SKM-1 treated with dmso at 0.1 percent for 144 hours (cell line): ENCODE data around the gene MAJIN.
A peak's percentile ranks its signal among the peaks of the same experiment; 100 is the strongest.

Source experiments
- DNase-seq: peaks from one replicate; lab custom pipeline; 2025; ENCODE audit not compliant: unreplicated experiment; lab: John Stamatoyannopoulos, UW

Gene MAJIN

GRCh38 chr11:64933213-64933934, 38.5 kb downstream of the MAJIN start:
- no peak for DNase-seq

- DNase-seq, result no peak
Observed at GRCh38 chr11:64932324-64932723, 39.6 kb downstream of the MAJIN start.

- no peak for DNase-seq
Observed at GRCh38 chr11:64931290-64931689, 40.6 kb downstream of the MAJIN start.

DNA sequence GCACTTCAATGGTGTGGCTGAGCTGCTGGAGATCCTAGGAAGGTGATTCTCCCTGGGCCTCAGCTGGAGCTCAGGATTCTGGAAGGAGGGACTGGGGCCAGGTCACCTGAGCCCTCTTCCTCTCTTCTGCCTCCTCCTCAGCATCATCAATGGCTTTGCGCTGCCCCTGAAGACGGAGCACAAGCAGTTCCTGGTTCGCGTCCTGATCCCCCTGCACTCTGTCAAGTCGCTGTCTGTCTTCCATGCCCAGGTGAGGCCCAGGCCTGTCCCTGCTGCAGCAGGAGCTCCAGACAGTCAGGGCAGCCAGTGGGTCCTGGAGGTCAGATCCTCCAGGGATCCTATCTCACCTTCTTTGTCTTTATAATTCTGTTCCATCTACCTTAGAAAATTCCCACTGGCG, 41.6 kb downstream of the MAJIN start:
- DNase-seq, result no peak

- DNase-seq, result no peak
Observed at GRCh38 chr11:64929625-64930024, 42.3 kb downstream of the MAJIN start.

DNA sequence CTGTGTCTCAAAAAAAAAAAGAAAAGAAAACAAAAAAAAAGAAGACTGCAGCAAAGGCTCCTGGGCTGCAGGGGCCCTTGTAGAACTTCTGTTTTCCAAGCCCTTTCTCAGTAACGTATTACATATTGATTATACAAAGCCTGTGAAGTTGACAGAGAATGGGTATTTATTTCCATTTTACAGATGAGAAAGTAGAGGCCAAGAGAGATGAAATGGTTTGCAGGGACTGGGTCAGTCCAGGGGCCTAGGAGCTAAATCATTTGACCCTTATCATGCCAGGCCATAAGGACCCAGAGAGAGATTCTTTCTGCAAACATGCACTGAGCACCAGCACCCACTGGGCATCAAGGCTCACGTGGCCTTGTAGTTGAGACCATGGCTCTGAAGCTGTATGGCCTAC, 43.0 kb downstream of the MAJIN start:
- DNase-seq, result no peak

DNA sequence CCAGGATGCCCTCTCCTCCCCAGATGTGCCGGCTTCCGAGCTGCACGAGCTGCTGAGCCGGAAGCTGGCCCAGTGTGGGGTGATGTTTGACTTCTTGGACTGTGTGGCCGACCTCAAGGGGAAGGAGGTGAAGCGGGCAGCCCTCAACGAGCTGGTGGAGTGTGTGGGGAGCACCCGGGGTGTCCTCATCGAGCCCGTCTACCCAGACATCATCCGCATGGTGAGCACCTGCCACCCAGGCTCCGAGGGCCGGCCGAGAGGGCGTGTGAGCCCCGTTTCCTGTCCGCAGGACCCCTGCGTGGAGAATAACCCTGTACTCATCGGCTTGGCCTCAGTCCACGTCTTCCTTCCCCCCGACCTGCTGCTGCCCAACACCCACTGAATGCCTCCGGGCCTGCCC, 45.2 kb downstream of the MAJIN start:
- no peak for DNase-seq

DNA sequence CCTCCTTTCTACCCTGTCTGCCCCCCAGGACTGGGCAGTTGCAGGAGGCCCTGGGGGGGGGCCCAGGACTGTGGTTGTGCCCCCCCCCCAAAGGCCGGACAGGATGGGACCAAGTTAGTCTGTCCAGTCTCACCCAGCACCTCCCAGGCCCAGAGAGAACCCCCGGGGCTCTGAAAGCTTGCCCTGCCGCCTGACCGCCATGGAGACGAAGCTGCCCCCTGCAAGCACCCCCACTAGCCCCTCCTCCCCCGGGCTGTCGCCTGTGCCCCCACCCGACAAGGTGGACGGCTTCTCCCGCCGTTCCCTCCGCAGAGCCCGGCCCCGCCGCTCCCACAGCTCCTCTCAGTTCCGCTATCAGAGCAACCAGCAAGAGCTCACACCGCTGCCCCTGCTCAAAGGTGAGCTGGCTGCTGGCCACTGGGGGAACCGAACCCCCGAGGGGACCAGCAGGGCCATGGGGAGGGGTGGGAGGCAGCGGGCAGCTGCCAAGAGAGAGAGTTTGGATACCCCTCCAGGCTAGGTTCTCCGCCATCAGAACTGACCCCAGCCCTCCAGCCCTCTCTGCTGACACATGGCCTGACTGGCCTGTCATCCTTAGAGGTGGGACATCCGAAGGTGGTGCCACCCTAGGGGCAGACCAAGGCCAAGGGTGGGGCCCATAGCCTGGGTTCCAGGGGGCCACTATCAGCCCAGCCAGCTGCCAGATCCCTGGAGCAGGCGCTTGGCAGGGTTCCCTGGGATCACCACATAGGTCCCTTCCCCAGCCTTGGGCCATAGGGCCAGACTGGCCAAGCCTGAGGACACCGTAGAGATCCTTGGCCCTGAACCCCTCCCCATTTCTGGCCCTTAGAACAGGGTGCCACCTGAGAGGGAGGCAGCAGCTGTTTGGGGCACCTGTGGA, 46.1 kb downstream of the MAJIN start:
- DNase-seq, result no peak

DNA sequence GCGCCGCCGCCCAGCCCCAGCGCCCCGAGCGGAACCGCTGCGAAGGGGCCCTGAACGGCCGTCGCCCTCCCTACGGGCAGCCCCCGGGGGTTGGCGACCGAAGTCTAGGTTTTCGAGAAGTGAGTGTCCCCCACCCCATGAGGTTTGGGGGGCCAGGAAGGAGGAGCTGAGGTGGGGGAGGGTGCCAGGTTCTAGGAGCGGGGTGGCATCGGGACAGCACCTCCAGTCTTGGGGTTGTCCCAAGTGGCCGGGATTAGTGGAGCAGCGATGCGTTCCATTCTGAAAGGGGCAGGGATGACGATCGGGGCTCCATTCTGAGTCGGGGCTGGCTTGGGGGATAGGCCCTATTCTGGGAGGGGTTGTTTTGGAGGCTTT, 47.0 kb downstream of the MAJIN start:
- no peak for DNase-seq

DNA sequence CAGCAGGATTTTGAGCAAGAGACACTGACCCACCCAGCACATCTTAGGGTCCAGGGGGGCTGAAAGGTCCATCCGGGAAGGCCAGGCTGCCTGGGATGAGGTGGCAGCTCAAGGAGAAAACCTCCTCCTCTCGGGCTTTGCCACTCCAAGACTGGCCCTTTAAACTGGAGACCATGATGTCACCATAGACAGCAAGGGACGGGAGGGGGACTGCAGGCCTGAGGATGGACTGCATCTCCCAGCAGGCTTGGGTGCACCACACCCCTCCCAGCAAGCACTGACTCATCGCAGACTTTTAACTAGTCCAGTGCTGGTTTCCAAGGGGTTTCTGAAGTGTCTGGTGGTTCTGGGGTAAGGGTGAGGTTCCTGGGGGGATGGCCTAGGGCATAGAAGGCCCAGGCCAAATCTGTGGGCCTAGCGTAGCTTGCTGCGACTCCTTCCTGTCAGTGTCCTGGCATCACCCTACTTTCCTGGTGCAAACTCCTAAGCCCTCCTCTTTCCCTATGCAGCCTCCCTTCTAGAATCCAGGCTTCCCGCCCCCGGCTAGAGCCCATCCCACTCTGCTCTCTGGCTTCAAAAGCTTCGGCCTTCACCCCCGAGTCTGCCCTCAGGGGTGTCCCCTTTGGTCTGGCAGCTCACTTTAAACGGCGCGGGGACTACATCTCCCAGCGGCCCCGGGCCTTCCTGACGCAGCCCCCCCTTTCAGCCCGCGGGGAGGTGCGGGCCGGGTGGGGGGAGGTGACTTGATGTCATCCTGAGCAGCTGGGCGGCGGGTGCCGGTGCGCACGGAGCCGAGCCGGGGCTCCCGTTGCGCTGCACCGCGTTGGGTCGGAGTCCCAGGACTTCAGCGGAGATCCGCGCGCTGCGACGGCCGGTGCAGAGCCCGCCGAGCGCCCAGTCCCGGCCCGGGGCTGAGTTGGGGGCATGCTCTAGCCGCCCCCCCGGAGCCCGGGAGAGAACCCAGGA, 47.7 kb downstream of the MAJIN start, which contains the start of gene PPP2R5B:
Gene PPP2R5B, plus strand, starts transcription at position 746 of the 966 bp plus-strand sequence. CDS start 1,046 bp downstream, outside the sequence.
- peak; percentile 91 for DNase-seq

GRCh38 chr11:64923151-64923661, 48.7 kb downstream of the MAJIN start:
- no peak for DNase-seq

GRCh38 chr11:64921384-64921783, 50.5 kb downstream of the MAJIN start:
- no peak for DNase-seq

DNA sequence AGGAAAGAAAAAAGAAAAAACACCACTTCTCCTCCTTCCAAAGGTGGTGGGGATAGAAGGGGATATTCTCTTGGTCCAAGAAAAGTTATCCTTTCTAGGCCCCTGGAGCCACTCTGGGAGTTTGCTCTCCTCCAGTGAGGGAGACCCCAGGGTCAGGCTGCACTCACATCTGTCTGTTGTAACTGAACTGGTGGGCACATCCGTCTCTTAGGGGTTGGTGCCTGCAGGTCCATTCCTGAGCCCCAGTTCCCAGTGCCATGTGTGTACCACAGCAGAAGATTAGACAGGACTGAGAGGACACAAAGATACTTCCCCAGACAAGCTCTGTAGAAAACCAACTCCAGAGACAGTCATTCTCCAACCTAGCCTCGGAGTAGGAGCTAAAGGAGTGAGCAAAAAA, 51.8 kb downstream of the MAJIN start:
- no peak for DNase-seq

DNA sequence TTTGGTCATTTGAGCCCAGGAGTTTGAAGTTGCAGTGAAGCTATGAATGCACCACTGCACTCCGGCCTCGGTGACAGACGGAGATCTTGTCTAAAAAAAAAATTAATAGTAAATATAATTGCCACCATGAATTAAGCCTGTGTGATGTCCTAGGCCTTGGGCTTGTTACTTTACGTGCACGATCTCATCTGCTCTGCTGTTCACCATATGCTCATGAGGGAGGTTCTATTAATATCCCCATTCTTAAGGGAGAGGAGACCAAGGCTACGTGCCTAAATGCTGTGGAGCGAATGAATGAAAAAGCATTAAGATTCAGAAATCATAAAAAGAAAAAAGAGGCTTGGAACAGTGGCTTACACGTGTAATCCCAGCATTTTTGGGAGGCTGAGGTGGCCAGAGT, 52.3 kb downstream of the MAJIN start:
- no peak for DNase-seq

DNA sequence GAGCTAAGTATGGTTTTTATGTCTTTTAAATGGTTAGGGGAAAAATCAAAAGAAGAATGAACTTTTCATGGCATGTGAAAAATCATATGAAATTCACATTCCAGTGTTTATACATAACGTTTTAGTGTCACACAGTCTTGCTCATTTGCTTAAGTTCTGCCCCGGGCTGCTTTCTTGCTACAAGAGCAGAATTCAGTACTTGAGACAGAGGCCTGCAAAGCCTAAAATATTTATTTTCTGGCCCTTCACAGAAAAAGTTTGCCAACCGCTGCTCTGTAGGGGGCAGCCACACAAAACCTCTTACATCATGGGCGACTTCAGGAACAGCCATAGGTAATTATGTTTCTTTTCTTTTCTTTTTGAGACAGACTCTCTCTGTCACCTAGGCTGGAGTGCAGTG, 53.9 kb downstream of the MAJIN start:
- DNase-seq, result peak; percentile 3

DNA sequence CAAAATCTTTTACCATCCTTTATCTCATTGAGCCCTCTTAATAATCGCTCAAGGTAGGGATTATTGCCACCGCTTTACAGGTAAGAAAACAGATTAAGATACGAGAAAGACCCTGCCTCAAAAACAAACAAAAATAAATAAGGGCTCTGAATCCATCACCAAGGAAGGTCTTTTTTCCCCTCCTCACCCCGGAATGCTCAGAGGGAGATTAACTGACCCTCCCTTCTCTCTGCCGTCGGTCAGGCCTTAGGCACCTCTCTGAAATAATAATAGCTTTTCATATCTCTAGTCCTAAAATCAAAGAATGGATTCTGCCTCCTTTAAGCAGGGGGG, 54.3 kb downstream of the MAJIN start:
- DNase-seq, result no peak

DNA sequence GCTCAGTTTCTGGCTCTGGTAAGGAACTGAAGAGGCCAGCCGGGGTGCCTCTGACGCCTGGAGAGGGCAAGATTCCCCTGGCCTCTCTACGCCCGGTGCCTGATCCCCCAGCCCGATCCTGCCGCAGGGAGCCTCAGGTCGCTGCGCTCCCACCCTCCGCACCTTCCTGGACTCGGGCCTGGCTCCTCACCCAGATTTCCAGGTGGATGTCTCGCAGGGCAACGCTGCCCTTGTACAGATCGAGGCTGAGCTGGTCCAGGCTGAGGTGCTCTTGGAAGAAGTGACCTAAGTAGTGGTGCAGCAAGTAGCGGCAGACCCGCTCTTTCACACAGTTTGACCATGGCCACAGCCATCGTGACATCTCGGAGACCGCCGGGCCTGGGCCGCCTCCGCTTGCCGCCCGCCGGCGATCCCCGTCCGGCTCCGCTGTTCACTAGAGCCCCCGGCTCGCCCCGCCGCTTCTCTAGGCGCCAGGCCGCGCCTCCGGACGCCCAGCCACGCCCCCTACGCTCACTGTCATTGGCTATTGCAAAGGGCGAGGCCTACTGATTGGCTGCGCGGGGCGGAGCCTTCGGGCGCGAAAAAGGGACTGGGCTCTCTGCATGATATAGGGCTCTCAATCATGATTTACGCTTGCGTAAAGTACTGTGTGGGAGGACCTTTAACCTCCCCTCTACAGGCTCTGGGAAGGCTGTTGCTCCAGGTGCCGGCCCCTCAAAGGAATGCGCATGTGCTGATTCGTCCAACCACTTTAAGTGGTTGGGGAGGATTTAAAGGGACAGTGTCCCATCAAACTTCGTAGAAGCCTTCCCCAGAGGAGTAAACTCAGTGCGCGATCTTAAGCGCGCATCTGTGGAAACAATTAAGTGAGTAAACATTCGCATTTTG, 54.9 kb downstream of the MAJIN start, which contains the start of gene ATG2A:
Gene ATG2A, minus strand, starts transcription at position 435 of the 888 bp plus-strand sequence. Its CDS starts 74 bp downstream, at position 361.
- DNase-seq, result peak; percentile 99

DNA sequence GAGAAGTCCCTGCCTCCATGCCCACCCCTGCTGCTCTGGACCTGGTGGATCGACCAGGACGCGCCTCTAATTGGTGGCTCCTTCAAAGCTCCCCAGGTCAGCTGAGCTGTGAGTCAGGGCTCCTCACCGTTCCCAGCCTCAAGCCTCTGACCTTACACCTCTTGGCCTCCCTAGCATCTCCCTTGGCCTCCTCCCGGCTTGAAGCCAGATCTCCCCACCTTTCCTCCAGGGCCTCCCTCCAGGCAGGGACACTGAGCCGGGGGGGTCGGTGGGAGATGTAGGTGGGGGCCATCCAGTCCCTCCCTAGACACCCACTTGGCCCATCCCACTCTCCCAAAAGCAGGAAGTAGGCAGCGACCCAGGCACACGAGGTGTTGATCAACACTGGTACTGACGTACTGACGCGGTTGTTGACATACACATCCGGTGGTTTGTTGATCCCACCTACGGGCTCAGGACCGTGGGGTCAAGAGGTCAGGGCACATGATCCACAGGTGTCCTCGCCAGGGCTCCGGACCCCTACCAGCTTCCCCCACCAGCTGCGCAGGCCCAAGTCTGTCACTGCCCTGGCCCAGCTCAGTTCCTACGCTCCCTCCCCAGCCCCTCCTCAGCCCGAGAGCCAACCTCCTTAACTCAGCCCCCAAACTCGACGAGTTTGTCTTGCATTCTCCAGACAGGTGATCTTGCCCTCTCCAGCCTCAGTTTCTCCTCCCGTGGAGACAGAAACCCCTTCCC, 55.7 kb downstream of the MAJIN start:
- DNase-seq, result no peak

- no peak for DNase-seq
Observed at GRCh38 chr11:64915376-64915887, 56.5 kb downstream of the MAJIN start.
